HG03520 (cell line): ENCODE results near the gene TMEM132D.
"Not testable (repeated sequence)": the region's sequence is repeated elsewhere in the genome, so short reads cannot be mapped to it uniquely, and the experiment has no call there.

Experiments used
- ATAC-seq: cut with Tn5 transposase; IDR thresholded peaks from one replicate; pipeline ENCODE4 v1.9.1; 2021; ENCODE audit warnings: mild to moderate bottlenecking, moderate library complexity; ENCODE audit not compliant: unreplicated experiment

The TMEM132D gene

DNA sequence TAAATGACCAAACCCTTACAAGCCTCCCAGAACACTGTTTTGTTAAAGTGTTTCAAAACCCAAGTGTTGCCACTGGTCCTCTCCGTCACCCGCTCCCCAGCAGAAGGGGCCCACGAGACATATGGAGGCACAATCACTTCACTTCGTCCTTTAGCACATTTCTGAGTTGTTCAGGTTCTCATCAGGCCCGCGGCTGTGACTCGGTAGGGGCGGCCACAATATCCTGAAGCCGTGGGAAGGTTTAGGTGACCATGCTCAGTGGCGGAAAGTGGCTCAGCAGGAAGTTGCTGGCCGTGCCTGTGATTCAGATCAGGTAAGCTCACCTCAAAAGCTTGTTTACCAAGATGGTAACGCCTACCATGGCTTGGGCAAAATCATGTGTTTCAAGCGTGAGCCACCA lies 823.0 kb downstream of the TMEM132D start:
- ATAC-seq, result no peak

- ATAC-seq, result no peak
Observed at GRCh38 chr12:129080391-129080790, 823.4 kb downstream of the TMEM132D start.

DNA sequence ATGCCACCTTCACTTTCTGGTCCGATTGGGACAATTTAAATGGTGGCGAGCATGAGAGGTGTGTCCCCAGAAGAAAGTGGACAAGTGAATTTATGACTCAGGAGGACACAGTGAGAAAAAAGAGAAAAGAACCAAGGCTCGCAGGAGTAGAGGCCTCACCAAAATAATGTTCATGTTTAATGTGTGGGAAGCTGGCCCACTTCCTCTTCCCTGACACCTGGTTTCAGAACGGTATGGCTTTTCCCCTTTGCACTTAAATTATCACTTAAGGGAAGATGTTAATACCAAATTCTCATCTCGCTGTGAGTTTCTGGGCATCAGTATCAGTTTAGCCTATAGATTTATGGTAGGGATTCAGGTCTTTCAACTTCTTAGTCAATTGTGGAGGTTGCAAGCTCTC lies 824.1 kb downstream of the TMEM132D start:
- ATAC-seq, result no peak

DNA sequence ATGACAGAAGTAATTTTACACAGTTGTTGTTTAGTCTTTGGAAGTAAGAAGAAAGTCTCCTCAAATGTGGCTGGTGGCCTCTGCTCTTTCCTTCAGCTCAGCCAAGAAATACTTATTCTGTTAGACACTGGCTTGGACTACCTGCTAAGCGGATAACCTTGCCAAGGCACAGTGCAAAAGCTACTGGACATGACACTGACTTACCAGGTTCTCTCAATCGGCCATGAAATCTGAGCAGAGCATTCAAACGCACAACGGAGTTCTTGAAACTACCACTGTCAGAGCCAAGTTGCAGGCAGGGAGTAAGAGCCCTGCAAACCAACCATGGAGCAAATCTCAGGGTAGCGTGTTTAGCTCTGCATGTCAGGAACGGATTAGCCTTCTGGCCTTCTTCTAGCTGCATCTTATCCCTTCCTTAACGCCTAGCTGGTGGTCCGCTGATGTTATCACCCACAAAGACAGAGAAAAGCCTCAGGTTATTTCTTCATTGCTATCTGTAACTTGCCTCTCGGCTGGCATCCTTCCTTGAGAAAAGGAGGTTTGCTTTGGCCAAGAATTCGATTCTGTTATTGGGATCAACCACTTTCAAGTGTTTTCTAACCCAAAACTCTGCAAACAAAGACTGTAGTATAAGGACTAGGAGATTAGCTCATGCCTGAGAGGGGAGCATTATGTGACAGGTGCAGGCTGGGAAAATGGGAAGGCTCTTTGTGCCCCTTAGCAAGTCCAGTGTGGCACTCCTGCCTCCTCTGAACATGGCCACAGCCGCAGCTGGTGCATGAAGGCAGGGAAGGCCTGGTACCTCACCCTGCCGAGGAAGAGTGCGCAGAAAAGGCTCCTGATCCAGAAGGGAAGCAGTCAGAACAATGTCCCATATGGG lies 827.1 kb downstream of the TMEM132D start:
- ATAC-seq, result no peak

DNA sequence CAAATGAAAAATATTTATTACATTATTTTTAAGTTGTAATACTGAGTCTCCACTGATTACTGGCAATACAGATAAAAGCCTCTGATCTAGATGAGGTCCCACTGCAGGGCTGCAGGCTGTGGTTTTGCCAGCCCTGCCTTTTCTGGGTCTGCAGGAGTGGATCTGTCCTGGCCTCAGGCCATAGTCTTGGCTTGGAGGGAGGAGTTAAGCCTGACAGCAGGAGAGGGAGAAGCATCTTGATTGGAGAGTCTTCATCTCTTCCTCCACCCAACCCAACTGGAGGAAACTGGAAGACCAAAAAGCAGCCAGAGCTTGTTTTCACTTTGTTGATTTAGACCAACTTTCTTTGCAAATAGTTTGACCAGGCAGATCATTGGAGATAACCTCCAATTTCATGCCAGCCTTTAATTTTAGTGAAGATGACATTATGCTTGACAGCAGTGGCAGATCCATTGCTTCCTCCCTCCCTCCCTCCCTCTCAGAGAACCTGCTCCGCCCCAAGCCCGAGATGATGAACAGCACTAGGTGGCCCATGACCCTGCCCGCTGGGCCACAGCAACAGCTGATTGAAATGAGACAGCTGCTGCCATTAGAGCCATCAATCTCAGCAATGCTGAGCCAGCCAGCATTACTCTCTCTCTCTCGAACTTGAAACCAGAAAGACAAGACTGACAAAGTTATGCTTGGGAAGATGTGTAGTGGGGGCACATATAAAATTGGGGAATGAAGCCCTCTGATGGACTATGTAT lies 828.2 kb downstream of the TMEM132D start:
- ATAC-seq, result no peak

DNA sequence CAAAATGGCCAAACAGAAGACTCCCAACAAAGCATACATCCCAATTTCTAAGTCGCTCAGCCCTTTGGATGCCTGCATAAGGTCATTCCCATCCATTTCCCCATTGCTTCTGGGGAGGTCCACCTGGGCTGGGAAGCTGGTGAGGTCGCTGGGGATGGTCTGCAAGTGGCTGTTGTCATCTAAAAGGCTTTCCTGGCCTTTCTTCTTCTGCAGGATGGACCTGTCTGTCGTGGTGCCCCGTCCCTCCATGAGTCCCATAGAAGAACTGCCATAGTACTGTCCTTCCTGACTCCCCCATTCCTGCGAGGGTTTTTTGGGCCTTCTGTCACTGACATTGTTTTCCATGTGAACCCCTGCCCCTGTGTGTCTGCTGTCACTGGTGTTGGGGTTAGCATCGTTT lies 829.4 kb downstream of the TMEM132D start:
- ATAC-seq, result no peak

GRCh38 chr12:129073157-129073915 lies 830.5 kb downstream of the TMEM132D start:
- ATAC-seq, result no peak

- ATAC-seq, result no peak
Observed at GRCh38 chr12:129071362-129071761, 832.5 kb downstream of the TMEM132D start.

- ATAC-seq, result no peak
Observed at GRCh38 chr12:129069886-129070285, 833.9 kb downstream of the TMEM132D start.

DNA sequence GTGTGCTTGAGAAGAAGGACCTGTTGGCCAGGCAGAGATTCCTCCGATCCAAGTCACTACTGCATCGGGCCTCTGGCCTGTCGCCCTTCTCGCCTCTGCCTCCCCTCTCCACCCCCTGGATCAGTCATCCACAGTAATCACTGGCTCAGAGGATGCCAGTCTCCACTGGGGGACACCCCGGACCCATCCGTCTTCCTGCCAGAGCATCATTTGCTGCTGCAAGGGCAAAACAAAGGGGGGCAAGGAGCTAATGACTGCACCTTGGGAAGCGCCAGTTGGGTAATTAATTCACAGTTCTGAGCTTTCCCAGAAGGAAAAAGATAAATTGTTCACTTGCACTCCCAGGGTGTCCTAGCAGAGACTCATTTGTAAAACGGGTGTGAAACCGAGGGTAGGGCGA lies 835.1 kb downstream of the TMEM132D start:
- ATAC-seq, result no peak

DNA sequence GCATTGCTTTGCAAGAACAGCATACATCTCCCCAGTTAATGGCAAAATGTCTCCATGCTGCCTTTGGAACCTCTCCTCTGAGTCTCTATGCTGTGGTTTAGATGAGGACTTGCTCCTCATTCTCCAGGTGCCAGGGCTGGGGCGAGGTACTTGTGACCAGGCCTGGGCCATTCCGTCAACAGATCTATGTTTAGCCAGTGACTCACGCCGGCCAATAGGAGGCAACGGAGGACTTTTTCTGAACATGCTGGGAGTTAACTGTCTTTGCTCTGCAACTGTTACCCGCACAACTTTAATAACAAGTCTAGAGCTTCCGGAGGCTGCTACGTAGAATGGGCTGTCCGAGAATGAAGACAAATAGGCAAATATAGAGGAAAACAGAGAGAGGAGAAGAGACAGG lies 836.3 kb downstream of the TMEM132D start:
- no peak for ATAC-seq

- no peak for ATAC-seq
Observed at GRCh38 chr12:129064209-129064855, 839.5 kb downstream of the TMEM132D start.

DNA sequence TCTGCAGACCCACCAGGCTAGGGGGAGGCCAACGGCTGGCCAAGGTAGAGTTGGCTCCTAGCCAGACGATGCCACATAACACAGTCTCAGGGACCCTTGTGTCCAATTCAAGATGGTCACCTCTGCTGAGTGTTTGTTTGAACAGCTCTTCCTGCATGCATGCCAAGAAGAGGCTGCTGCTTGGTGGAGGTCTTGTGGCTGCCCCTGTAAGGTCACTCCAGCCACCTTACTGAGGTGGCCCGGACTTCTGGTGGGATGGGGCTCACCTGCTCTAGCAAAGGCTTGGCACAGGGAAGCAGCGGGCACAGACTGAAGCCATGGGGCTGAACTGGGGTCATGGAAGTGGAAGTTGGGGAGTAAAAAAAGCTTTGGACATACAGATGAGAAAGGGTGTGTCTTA lies 840.2 kb downstream of the TMEM132D start:
- ATAC-seq, result no peak

GRCh38 chr12:129053232-129053631 lies 850.6 kb downstream of the TMEM132D start:
- no peak for ATAC-seq

DNA sequence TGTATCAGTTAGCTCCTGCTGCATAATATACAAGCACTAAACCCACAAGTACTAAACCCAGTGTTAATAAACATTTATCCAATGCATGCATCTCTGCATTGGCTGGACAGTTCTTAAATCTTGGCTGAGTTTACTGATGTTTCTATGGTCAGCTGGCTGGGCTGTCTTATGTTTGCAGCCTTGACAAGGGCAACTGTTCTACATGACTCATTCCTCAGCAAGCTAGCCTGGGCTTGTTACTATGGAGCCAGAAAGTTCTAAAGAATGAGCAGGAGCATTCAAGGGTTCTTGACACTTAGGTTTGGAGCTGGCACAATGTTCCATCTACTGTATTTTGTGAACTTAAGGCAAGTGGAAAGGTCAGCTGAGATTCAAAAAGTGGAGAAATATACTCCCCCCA lies 851.5 kb downstream of the TMEM132D start:
- no peak for ATAC-seq

DNA sequence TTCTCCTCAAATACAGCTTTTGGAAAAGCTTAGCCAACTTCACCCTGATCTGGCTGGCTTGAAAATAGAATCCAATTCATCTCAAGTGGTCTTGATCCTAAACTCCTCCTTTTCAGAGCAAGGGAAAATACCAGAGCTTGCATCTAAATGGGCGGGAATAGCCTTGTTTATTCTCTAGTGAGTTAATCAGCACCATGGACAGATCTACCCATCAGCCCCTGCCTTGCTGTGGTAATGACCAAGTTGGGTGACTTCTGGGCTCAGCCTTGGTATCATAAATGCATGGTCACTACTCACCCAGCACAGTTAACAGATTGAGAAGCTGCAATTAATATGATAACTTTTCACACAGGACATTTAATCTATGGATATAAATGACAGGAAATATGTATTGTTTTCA lies 853.9 kb downstream of the TMEM132D start:
- ATAC-seq, result no peak

DNA sequence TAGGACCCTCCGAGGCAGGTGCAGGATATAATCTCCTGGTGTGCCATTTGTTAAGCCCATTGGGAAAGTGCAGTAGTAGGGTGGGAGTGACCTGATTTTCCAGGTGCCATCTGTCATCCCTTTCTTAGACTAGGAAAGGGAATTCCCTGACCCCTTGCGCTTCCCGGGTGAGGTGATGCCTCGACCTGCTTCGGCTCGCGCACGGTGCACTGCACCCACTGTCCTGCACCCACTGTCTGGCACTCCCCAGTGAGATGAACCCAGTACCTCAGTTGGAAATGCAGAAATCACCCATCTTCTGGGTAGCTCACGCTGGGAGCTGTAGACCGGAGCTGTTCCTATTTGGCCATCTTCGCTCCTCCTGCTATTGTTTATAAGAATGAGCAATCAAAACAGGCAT lies 860.5 kb downstream of the TMEM132D start:
- ATAC-seq, result not testable (repeated sequence)

GRCh38 chr12:129036135-129036534 lies 867.7 kb downstream of the TMEM132D start:
- no peak for ATAC-seq

- ATAC-seq, result no peak
Observed at GRCh38 chr12:129034558-129035289, 869.1 kb downstream of the TMEM132D start.

GRCh38 chr12:129028844-129029243 lies 875.0 kb downstream of the TMEM132D start:
- ATAC-seq, result no peak
